Peyer's patch (tissue), 4 donors: ENCODE data around the gene OR2A5.

Experiments used
- POLR2A ChIP-seq, 2 donors: fragments of 450-650 bp; IDR thresholded peaks; one replicate each; pipeline ENCODE4 v1.5.1; 2017; ENCODE audit warnings: antibody characterized with exemption in 2 of 2, mild to moderate bottlenecking in 2 of 2, moderate library complexity in 2 of 2
- TF ChIP-seq, protein P1 (sequence below), 6 experiments: fragments of 450-650 bp in 4 of 6; fragments of 200-600 bp in 2 of 6; sonication (generic) in 1 of 6; IDR thresholded peaks; one replicate each; pipeline ENCODE4 v1.5.1; 2017 to 2019; ENCODE audit warnings: antibody characterized with exemption in 6 of 6, mild to moderate bottlenecking in 3 of 6, moderate library complexity in 1 of 6

DNA sequence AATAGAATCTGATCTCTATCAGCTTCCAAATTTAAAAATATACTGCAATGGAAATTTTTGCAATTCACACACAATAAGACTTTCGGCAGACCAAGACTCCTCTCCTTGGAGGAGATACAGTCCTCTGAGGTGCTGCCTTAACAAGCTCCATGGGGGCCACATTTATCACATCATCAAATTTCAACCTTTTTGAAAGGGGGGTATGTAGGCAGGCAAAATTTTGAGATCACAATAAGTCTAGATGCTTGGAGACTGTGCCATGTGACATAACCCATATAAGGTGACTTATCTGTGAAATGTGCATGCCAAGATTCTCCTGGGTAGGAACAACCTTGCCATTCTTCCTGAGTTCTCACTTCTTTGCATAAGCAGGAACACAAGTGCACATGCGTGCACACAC is 37.2 kb downstream of the OR2A5 start, which contains the start of gene OR2A12:
- TF ChIP-seq, protein P1, sequence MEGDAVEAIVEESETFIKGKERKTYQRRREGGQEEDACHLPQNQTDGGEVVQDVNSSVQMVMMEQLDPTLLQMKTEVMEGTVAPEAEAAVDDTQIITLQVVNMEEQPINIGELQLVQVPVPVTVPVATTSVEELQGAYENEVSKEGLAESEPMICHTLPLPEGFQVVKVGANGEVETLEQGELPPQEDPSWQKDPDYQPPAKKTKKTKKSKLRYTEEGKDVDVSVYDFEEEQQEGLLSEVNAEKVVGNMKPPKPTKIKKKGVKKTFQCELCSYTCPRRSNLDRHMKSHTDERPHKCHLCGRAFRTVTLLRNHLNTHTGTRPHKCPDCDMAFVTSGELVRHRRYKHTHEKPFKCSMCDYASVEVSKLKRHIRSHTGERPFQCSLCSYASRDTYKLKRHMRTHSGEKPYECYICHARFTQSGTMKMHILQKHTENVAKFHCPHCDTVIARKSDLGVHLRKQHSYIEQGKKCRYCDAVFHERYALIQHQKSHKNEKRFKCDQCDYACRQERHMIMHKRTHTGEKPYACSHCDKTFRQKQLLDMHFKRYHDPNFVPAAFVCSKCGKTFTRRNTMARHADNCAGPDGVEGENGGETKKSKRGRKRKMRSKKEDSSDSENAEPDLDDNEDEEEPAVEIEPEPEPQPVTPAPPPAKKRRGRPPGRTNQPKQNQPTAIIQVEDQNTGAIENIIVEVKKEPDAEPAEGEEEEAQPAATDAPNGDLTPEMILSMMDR (IDR thresholded peaks at IDR 0.05) = no peak
- no peak for TF ChIP-seq POLR2A (IDR thresholded peaks at IDR 0.05)
